Ecto neural progenitor cell (in vitro differentiated cells): ENCODE measurements around the gene IMPG1.

ENCODE experiments used
- DNase-seq: peaks from one replicate; pipeline ENCODE4 v3.0.0-alpha.2; 2018; ENCODE audit warnings: low spot score

IMPG1 gene

GRCh38 chr6:75892384-75892783 is 180.1 kb downstream of the IMPG1 start:
- DNase-seq = no peak

GRCh38 chr6:75884822-75885221 is 187.6 kb downstream of the IMPG1 start:
- no peak for DNase-seq

GRCh38 chr6:75882734-75883133 is 189.7 kb downstream of the IMPG1 start:
- DNase-seq = no peak

GRCh38 chr6:75880305-75880704 is 192.2 kb downstream of the IMPG1 start:
- no peak for DNase-seq

DNA sequence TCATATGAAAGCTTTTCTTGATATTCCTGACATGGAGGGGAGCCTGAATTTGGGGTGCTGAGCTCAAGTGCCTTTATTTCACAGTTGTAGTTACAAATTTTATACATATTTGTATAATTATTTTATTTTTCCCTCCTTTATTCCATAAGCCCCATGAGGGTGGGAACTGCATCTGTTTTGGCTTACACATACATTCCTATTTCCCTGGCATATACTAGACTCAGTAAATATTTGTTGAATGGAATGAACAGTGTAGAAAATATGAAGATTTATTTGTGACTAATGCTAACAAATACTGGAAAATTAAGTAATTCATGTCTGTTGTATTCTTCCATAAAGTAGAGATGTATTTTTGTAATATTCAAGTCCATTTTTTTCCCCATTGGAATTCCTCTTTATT is 196.3 kb downstream of the IMPG1 start:
- no peak for DNase-seq

DNA sequence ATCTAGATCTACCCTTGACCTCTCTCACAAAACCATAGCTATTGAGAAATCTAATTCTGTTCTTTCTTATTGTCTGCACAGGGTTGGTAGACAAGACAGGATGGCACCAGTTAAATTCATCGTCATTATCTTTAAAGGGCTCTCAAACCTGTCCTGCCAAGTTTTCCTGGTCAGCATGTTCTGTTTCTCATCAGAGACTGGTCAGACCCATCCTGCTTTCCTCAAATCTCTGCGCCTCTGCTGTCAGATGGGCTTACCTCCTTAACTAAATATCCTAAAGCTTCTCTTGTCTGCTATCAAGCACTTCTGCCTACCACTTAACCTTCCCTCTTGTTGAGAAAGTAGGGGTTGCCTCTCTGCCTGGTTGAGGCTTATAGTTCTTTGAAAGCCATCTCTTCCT is 198.2 kb downstream of the IMPG1 start:
- no peak for DNase-seq
